Activated CD8-positive, alpha-beta memory T cell treated with anti-CD3 and anti-CD28 coated beads for 24 hours (primary cell): Measurements from ENCODE around the gene RIPOR2.

Experiments
- DNase-seq: peaks from one replicate; pipeline ENCODE4 v3.0.0-alpha.2; 2020

RIPOR2 gene

DNA sequence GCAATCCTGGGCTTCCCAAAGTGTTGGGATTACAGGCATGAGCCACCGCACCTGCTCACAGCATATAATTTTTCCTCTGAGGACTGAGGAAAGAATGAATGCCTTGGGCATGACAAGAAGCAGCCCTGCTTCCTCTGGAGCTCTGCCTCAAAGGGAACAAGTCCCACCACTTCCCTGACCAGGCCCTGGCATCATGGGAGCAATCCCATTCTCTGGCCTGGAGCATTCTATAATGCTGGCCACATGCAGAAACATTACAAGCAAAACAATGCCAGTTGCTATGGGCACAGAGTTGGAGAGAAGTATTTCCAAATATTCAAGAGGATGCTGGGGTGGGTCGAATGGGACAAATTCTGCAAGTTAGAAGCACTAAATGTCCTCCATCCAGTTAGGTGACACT lies 95.6 kb downstream of the RIPOR2 start:
- no peak for DNase-seq

DNA sequence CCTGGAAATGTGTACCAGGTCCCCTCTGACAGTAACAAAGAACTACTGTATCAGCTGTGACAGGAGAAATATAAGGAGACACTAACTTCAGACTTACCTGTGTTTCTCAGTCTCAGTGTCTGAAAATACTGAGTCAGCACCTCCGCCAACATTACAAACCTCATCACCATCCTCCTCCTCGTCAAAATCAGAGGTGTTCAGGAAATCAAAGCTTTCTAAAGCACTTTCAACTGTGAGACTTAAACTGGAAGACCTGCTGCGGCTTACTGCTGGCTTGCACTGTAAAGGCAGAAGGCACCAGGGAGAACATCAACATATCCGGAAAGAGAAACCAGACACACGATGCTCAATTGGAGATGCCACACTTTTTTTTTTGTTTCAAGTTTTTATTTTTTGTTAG lies 96.8 kb downstream of the RIPOR2 start:
- DNase-seq: no peak

DNA sequence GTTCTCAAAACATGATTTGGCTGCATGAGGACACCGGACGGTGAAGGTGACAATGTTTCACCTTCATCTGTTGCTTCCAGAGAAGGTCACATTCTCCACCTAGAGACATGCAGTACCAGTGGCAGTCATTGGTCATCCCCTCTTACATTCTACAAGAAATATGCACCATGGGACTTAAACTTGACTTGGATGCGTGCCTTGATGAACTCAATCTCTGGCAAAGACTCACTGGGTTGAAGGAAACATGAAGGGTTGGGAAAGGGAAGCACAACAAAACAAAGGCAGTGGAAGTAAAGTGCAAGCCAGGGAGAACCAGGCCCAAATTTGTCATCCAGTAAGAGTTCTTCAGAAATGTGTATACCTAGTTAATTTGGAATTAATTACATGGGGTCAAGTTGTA lies 97.7 kb downstream of the RIPOR2 start:
- DNase-seq: no peak

DNA sequence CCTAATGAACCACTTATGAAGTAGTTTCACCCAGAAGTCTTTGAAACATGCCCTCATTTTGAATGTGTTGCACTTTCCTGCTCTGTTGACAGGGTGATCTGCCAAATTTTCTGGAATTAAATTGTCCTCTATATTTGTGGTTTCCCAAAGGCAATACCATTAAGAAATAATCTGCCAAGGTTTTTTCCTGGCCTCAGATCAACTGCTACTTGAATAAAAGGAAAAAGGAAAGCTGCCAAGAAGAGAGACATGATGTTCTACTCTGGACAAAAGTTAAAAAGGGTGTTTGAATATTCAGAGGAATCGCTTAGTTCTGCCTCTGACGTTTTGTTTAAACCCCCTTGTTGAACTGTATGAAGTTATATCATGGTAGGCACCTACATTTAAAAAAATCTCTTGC lies 99.7 kb downstream of the RIPOR2 start:
- no peak for DNase-seq

DNA sequence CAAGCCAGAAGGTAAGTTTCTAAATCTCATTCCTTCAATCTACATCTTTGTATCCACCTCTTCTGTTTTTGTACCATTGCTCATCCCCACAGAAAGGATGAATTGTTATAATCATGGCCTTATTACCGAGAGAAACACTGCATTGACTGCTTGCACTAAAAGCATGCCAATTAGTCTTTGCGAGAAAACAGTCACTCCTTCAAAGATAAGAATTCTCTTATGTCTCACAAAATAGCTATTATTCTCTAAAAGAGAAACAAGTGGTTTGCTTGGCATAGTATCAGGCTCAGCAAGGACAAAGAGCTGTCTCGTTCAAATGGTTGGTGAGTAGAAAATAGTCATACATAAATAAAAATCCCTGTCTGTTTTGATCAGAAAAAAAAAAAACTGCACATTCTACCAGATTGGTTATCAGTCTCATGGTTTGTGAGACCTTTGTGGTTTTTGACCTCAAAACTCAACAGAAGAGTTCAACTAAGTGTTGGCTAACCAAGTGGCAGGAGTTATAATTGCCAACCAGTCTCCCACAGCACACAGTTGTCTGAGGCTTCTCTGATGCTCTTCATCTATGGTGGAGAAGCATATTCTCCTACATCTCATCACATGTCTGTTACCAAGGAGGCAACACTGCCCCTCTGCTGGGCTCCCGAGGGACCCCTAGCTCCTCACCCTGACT lies 101.9 kb downstream of the RIPOR2 start:
- no peak for DNase-seq

DNA sequence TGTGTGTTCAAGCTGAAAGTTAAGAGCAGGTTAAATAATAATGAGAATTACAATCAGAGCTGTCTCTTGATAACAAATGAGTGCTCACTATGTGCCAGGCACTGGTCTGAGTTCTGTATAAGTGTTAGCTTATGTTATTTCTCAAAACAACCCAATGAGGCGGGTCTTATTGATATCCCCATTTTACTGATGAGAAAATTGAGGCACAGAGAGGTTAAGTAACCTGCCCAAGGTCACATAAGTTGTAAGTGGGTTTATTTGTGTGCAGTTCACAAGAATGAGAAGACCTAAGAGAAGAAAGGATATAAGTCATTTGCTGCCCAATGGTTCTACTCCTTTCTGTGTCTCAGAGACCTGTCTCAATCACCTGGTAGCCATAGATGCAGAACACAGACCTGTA lies 103.0 kb downstream of the RIPOR2 start:
- no peak for DNase-seq

DNA sequence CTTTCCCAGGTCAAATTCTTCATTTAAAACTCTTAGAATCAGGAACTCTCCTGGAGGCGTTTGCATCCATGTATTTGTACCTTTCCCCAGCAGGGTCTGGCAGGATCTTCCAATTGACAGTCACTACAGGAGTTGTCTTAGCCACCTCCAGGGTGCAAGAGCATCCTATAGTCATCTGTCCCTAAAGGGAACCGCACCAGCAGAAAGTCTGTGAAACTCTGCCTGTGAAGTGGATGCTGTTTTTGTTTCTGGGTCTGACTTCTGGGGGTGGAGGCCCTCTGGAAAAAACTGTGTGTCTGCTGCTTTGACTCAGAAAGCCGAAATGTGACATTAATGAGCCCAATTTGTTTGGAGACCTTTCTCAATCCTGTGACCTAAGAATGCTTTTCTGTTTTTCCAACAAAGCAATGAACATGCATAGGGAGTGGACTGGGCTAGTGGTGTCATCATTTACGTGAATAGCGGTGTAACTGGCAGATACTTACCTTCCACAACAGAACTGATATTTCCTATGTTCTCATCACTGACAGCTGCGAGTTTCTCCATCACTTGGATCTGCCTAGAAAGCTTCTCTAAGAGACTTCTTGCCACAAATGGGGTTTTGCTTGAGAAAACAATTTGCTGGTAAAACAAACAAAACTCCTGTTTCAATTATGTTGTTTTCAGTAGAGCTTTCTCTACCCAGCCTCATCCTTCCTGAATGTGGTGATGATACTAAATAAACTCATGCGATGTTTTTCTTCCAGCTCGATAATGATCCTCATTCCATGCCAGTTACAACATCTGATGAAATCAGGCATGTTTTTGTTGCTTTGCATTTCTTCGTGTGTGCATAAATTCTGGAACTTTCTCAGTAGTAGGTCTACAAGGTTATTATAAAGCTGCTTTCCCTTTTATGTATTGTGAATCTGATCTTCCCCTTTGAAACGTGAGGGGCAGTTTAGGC lies 103.7 kb downstream of the RIPOR2 start:
- DNase-seq: no peak

DNA sequence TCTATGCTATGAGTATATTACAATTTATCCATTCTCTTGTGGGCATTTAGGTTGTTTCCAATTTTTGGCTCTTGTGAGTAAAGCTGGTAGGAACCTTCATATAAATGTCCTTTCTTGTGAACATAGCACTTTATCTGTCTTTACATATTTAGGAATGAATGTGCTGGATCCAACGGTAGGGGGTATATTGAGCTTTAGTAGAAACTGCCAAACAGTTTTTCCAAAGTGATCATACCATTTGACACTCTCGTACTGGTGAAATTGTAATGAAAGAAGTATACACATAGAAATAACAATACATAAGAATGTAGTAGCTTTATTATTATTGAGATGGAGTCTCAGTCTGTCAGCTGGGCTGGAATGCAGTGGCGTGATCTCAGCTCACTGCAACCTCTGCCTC lies 106.1 kb downstream of the RIPOR2 start:
- DNase-seq: no peak

DNA sequence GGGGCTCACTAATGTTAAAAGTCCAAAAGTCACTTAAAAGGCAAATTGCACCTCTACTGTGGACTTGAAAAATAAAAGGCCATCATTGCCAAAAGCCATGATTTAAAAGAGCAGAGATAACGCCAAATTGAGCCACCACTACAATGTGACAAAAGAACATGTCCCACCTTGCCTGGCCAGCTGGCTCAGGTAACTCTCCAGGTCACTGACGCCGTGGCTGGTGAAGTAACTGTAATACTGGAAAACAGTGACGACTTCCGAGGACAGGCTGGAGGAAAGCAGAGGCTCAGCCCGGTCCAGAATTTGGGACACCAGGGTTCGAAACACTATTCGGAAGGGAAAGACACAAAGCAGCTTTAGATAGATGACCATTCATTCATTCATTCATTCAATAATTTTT lies 107.8 kb downstream of the RIPOR2 start:
- DNase-seq: no peak

DNA sequence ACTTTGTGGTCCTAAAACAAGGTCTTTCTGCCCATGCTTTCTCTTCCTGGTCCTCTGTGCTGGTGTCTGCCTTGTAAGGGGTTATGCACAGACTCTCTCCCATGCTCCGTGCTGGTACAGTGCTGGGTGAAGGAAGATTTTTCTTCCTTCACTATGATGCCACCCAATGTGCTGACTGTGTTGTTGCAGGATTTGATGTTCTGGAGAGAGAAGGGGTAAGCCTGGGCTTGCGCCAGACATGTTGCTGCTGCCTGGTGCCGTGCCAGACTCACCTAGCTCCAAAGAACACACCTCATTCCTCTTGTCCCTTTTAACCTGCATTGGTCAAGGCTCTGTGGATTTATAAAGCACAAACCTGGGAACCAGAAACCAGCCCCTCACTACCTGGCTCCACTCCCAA lies 108.6 kb downstream of the RIPOR2 start:
- DNase-seq: no peak

DNA sequence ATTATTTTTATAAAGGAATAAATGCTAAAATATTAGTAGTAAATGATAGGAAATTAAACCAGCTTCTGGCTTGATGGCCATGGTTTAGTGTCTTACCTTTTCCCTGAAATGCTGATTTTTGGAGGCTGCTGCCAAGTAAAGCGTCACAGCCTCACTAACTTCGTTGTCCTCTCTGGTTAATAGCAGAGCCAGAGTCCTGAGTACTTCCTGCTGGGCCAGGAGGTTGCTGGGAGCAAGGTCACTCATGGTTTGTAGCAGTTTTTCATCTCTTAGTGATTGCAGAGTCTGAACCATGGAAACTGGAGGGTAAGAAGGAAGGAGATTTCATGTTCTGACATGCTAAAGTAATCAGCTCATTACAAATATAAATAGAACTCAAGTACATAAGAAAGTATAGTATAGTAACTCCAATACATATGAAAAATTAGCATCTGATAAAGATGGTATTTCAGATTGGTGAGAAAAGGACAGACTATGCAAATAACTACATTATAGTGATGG lies 110.6 kb downstream of the RIPOR2 start:
- no peak for DNase-seq

DNA sequence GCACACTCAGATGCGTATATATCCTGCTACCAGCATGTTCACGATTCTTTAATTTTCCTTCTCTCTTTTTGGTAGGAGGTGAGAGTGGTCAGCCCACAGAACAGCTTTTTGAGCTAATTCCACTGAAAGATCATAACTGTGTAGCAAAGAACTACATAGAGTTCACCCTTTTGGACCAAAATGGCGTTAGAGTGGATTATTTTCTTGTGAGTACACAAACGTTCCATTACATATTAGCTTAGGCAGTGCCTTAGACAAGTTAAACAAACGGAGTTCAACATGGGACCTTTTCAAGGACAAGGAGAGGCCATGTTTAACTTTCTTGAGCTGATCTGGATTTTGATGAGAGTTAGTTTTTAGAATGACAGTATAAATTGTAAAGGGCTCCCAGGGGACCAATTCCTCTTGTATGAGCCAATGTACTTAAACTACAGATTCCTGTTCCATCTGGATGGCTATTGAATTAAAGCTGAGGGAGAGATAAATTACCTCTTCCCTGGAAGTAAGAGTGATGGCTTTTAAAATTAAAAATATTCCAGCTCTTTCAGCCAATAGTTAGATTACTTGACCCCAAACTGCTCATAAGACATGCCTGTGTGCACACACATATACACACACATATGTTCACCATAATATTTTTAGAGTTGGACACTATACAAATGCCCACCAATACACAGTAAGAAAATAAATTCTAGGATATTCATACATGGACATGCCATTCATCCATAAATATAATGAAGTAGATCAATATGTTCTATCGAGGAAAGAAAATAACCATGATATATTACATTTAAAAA lies 111.4 kb downstream of the RIPOR2 start:
- no peak for DNase-seq

DNA sequence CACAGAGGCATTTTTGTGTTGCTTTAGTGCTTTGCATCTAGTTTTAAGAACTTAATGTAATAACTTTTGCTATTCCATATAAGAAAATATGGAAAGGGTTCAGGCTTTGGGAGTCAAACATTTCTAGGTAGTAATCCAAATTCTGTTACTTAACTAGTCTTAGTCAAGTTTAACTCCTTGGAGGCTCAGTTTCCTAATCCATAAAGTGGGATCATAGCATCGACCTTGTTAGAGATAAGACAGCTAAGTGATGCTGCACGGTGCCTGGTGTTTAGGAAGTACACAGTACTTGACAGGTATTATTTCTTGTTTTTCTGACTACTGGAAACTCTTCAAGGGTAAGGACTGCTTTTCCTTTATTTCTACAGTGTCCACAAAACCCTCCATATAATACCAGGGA lies 112.6 kb downstream of the RIPOR2 start:
- no peak for DNase-seq

DNA sequence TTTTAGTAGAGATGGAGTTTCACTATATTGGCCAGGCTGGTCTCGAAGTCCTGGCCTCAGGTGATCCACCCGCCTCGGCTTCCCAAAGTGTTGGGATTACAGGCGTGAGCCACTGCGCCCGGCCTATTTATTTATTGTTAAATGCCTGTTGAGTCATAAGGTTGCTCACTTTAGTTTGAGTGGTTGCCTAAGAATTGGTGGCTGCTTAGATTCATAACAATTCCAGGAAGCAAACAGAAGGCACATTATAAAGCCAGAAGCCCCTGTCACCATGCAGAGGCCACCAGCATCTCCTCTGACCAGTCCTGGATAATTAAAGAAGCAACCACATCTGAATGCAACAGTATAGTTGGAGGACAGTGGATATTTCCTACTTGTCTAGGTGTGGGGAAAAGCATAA lies 113.1 kb downstream of the RIPOR2 start:
- DNase-seq: no peak

DNA sequence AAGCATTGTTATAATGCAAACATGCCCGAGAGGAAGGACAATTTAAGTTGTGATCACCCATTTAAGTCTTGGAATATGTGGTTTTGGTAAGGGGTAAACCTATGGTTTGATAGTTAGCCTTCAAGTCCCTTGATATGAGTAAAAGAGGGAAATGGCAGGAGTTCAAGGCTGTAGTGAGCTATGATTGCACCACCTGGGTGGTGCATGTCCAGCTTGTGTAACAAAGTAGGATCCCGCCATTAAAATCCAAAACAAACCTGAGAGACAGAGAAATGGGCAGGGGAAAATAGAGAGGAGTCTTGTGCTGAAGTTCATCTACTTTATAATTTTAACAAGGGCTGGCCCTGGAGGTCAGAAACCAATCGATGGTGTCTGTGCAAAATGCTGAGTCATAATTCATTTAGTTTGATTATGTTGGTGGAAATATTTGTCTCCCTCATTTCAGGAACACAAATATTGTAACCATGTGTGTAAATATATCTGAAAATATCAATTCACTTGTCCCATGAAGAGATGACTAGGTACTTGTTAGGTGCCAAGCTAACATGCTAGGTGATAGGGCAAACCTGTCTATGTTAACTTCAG lies 113.8 kb downstream of the RIPOR2 start:
- DNase-seq: no peak

DNA sequence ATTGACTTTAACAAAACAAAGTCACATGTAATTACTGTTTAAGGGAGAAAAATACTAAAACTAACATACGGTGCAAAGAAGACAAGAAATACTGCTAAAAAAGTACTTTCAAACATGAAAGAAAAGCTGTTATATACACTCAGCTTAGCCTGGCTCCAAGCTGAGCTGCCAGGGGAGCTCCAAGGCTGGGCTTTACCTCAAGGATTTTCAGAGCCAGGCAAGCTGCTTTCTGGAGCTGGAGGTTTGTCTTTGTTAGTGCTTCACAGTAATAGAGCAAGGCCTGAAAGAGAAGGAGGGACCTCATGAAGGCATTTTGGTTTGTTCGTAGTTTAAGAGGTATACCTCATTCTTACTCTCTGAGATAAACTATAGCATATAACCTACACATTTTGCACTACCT lies 117.4 kb downstream of the RIPOR2 start:
- DNase-seq: no peak

DNA sequence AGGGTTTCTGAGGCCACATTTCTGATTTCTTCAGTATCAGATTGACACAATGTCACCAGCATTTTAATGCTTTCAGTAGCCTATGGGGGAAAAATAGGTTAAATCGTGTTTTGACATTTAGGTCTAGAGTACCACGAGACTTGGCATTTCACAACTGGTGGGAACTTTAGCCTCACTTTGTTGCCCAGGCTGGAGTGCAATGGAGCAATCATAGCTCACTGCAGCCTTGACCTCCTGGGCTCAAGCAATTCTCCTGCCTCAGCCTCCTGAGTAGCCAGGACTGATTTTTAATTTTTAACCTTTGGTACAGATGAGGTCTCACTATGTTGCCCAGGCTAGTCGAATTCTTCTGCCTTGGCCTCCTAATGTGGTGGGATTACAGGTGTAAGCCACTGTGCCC lies 126.0 kb downstream of the RIPOR2 start:
- no peak for DNase-seq

DNA sequence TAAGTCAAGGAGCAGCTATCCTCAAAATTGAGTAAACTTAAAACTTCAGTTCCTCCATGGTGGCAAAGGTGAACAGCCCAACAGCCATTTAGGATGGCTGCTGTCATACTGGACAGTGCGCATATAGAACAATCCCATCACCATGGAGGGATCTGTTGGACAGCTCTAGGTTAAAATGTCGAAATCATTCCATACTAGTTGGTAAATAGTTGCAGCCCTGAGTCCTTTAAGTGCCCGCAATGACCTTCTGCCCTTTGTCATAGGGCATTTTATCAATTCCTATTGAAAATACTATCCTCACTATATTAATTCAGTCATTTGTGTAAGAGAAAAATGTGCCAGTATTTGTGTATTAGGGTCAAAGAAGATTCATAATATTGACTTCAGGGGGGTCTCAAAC lies 128.2 kb downstream of the RIPOR2 start:
- no peak for DNase-seq

DNA sequence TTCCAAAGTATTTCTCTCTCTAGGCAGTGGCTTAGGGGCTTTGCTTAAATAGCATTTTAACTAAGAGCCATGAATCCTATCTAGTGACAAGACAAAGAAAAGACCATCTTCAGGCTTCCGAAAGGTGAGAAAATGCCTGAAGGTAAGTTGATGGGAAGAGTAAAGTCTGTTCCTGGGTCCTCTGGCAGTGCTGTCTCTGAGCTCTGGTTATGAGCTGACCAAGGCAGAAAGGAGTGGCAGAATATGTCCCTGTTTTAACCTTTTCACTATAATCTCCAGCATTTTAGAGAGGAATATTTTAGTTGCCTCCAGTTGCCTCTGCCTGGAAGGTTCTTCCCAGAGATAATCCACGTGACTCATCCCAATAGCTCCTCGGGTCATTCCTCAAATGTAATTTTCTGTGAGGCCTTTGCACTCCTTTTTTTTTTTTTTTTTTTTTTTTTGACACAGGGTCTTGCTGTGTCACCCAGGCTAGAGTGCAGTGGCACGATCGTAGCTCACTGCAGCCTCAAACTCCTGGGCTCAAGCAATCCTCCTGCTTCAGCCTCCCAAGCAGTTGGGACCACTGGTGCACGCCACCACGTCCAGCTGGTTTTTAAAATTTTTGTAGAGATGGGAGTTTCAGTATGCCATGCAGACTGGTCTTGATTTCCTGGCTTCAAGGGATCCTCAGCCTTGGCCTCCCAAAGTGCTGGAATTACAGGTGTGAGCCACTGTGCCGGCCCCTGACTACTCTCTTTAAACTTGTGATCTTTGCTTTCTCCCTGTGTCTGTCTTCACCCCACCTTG lies 133.3 kb downstream of the RIPOR2 start:
- DNase-seq: no peak

DNA sequence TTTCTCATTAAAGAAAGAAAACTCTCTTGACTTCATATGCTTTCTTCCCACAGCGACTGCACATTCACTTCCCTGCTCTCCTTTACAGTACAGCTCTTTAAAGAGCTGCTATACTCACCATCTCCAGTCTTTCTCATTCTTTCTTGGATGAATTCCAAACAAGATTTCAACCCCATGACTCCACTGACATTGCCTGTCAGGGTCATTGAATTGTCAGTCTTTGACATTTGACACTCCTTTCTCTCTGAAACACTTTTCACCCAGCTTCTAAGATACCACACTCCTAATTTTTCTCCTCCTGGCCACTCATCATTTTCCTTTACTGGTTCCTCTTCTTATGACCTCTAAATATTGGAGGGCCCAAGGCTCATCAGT lies 136.2 kb downstream of the RIPOR2 start:
- no peak for DNase-seq

DNA sequence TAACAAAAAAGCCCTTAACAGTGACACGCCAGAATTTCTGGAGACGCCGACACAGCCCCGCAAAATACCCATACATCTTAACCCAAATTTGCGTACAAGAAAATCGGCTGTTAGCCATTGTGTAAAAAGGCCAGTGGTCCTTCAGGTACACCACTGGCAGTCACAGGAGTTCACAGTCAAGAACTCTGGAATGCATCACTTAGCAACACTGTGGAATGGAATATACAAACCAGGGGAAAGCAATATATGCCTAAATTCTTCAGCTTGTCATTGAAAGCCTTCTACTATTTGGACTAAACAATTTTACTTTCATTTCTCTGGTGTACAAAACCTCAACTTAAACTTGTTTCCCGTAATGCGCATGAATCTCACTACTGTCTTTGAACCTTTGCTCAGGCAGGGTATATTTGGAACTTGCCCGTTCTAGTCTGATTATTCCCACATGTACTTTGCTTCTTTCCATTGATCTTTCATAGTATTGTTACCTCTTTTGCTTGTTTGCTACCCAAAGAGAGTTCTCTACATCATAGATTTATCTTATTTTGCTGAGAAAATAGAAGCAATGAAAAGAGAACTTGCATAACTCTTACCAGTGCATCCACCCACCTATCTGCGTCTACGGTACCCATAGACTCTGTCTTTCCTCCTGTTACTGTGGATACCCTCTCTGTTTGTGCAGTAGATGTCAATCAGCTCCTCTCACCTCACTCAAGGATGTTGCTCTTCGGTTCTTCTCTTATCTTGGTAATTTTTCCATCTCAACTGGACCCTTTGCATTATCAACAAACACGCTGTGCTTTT lies 136.8 kb downstream of the RIPOR2 start, which contains the start of gene ARMH2:
ARMH2 (minus strand) TSS at position 178 of the 801 bp plus-strand sequence; CDS start at position 118, 60 bp downstream.
- no peak for DNase-seq
